GM21360 (cell line): ENCODE measurements around the gene NOP53.
"Not testable (repeated sequence)": the region's sequence is repeated elsewhere in the genome, so short reads cannot be mapped to it uniquely, and the experiment has no call there.

Experiments used
- ATAC-seq: cut with Tn5 transposase; IDR thresholded peaks from one replicate; pipeline ENCODE4 v1.9.1; 2021; ENCODE audit warnings: mild to moderate bottlenecking, moderate library complexity; ENCODE audit not compliant: unreplicated experiment

NOP53 gene

DNA sequence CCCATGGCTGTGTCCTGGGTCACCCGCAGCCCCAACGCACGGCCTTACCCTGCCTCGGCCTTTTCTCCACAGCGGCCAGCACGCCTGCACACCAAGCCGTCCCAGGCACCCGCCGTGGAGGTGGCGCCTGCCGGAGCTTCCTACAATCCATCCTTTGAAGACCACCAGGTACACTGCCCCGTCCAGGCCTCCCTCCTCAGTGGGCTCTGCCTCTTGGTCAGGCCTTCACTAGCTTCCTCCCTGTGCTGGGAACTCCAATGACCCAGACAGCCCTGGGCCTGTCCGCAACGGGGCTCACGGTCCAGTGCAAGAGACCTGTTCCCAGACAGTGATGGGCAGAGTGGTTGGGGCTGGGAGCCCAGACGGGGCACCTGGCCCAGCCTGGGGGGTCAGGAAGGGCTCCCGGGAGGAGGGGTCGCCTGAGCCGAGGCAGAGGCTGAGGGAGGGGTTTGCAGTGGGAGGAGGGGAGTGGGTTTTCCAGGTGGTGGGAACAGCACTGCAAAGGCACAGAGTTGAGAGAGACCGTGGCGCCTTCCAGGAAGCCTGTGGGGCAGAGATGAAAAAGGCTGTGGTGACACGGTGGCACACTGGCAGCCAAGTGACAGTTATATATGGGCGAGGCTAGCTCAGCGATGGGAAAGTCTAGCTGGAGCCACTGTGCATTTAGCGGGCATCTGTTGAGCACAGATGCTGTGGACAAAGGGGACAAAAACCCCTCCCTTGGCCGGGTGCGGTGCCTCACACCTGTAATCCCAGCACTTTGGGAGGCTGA, 7.3 kb downstream of the NOP53 start:
- no peak for ATAC-seq

DNA sequence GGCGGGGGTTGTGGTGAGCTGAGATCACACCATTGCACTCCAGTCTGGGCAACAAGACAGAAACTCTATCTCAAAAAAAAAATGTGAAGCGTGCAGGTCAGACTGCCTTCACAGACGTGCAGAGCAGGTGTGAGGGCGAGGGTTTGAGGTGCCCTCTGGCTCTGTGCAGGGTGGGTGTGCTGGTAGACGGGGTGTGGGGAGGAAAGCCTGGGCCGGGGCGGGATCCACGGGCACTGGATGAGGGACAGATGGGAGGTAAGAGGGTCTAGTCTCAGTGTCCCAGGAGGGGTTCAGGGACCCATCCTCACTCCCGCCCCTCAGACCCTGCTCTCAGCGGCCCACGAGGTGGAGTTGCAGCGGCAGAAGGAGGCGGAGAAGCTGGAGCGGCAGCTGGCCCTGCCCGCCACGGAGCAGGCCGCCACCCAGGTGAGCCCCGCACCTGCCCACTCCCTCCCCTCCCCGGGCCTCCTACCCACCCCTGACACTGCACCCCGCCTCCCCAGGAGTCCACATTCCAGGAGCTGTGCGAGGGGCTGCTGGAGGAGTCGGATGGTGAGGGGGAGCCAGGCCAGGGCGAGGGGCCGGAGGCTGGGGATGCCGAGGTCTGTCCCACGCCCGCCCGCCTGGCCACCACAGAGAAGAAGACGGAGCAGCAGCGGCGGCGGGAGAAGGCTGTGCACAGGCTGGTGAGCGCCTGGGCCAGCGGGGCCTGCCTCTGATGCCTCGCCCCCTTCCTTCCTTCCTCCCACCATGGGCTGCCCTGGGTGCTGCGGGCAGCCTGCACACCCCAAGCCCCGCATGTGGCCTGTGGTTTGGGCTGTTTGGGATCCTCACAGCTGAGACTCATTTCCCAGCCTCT, 9.1 kb downstream of the NOP53 start:
- no peak for ATAC-seq

DNA sequence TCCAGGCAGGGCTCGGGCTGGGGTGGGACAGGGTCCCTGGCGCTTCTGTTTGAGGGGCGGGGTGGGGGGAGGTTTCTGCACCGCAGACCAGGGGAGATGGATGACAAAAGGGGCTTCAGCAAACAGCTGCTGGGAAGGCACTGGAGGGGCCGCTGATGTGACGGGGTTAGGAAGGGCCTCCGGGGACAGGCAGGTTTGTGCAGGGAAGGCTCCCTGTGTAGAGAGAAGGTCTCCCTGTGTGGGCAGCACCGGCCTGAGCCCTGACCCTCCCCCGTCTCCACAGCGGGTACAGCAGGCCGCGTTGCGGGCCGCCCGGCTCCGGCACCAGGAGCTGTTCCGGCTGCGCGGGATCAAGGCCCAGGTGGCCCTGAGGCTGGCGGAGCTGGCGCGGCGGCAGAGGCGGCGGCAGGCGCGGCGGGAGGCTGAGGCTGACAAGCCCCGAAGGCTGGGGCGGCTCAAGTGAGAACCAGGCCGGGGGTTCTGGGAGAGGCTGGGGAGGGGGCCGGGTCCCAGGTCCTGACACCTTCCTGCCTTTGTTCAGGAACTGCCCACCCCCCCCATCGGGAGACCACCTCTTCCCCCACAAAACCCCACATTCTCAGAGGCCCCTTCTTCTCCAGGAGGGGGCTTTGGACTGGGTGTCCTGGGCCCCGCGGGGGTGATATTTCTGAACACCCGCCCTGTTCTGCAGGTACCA, 9.9 kb downstream of the NOP53 start:
- ATAC-seq = no peak

DNA sequence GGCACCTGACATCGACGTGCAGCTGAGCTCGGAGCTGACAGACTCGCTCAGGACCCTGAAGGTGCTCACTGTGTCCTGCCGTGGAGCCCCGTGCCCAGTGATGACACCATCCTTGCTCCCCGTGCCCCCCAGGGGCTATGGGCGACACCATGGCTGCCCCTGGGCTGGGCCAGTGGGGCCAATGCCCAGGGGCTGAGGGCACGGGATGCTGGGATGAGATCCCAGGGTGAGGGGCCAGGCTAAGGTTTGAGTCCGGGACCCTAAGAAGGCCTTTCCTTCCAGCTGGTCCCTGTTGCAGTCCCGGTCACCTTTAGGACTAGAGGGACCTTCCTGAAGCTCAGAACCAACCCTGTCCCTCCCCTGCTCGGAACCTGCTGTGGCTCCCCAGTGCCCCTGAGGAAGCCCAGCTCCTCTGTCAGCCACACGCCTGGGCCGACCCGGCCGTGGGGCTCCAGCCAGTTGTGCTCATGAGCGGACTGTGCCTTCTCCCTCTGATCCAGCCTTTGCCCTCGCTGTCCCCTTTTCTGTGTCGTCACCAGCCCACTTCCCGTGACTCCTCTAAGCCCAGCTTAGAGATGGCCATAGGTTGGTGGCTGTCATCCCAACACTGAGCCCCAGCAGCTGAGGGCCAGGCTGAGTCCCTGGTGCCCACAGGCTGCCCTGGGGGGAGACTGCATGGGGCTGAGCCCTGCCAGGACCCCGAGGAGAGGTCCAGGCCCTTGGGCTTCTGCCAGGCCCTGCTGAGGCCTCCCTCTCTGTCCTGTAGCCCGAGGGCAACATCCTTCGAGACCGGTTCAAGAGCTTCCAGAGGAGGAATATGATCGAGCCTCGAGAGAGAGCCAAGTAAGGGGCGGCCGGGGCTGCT, 10.6 kb downstream of the NOP53 start:
- no peak for ATAC-seq

DNA sequence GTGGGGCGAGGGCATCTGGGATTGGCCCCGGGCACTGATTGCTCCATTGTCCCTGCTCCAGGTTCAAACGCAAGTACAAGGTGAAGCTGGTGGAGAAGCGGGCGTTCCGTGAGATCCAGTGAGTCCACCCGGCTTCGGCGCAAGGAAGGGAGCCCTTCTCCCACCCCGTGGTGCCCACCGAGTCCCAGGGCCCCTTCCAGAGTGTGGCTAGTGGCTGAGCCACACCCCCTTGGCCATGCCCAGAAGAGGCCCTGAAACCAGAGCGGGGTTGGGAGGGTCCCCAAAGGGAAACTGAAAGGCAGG, 11.2 kb downstream of the NOP53 start:
- ATAC-seq = no peak

DNA sequence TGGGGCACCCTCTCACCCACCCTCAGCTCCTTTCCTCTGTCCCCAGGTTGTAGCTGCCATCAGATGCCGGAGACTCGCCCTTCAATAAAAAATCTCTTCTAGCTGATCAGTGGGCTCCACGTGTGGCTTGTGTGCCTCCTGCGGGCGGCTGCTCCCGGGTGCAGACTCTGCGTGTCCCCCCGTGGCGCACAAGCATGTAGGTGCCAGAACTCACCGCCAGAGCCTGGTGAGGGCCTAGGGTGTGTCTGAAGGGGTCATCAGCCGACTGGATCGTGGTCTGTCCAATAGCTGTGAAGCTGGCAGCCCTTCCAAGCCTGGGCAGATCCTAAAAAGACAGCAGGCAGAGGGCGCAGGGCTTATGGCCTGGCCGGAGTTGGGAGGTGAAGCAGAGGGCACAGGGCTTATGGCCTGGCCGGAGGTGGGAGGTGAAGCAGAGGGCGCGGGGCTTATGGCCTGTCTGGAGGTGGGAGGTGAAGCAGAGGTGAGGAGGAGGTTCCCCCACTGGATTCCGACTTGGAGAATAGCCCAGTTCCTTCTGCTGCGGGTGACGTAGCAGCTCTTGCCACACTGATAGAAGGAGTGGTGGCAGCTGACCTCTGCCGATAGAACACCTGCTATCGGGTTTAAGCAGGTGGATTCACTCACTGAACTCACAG, 11.7 kb downstream of the NOP53 start:
- ATAC-seq = no peak

DNA sequence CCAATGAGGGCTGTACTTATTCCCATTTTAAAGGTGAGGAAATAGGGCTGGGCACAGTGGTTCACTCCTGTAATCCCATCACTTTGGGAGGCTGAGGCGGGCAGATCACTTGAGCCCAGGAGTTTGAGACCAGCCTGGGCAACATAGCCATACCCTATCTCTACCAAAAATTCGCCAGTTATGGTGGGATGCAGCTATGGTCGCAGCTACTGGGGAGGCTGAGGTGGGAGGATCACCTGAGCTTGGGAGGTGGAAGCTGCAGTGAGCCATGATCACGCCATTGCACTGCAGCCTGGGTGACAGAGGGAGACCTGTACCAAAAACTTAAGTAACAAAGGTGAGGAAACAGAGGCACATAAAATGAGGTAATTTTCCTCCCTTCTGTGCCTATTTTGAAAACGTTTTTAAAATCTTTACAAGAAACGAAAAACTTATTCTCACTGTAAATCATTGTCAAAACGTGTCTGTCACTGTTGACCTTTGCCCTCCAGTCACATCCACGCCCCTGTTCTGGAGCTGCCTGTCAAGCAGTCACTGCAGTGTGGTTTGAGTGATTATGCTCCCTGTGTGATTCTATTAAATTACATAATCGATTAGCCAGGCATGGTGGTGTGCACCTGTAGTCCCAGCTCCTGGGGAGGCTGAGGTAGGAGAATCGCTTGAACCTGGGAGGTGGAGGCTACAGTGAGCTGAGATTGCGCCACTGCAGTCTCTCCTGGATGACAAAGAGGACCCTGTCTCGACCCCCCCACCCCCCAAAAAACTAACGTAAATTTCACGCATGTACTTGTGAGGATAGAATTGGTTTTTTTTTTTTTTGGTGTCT, 12.5 kb downstream of the NOP53 start:
- ATAC-seq = no peak

DNA sequence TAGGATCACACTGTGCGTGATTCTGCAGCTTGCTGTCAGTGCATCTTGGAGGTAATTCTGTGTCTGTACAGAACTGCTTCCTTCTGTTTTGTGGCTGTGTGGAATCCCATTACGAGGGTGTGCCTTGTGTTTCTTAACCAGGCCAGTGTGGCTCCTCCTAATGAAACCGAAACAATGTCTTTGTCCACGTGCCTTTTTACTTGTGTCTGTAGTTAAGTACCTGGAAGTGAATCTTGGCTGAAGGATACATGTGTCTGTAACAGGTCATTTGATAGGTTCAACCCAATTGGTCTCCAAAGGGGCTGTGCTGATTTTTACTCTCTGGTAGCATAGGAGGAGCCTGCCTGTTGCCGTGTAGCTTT, 13.1 kb downstream of the NOP53 start:
- ATAC-seq = no peak

DNA sequence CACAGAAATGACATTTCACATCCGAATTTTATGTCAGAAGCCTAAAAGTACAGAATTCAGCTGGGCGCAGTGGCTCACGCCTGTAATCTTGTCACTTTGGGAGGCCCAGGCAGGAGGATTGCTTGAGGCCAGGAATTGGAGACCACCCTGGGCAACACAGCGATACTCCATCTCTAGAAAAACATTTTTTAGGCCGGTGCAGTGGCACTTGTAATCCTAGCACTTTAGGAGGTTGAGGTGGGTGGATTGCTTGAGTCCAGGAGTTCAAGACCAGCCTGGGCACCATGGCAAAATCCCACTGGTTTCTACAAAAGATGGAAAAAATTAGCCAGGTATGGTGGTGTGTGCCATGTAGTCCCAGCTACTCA, 15.3 kb downstream of the NOP53 start:
- ATAC-seq = no peak

DNA sequence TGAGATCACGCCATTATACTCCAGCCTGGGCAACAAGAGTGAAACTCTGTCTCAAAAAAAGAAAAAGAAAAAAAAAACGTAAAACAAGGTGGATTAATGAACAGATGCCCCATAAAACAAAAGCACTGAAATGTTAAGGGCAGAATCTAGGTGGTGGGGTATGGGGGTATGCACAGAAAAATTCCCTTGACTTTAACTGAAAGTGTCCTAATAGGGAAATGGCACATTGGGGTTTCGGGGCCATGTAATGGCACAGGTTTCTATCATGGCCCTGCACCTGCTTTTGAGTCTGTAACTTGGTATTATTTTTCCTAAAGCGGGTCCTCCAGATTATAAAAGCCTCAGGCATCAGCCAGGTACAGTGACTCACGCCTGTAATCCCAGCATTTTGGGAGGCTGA, 16.2 kb downstream of the NOP53 start:
- ATAC-seq = no peak

DNA sequence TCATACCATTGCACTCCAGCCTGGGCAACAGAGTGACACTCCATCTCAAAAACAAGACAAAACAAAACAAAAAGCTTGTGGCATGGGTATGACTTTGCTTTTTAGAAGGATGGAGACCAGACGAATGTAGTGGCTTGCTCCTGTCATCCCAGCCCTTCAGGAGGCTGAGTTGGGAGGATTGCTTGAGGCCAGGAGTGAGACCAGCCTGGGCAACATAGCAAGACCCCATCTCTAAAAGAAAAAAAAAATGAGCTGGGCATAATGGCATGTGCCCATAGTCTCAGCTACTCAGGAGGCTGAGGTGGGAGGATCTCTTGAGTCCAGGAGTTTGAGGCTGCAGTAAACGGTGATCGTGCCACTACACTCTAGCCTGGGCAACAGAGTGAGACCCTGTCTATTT, 16.8 kb downstream of the NOP53 start:
- no peak for ATAC-seq

DNA sequence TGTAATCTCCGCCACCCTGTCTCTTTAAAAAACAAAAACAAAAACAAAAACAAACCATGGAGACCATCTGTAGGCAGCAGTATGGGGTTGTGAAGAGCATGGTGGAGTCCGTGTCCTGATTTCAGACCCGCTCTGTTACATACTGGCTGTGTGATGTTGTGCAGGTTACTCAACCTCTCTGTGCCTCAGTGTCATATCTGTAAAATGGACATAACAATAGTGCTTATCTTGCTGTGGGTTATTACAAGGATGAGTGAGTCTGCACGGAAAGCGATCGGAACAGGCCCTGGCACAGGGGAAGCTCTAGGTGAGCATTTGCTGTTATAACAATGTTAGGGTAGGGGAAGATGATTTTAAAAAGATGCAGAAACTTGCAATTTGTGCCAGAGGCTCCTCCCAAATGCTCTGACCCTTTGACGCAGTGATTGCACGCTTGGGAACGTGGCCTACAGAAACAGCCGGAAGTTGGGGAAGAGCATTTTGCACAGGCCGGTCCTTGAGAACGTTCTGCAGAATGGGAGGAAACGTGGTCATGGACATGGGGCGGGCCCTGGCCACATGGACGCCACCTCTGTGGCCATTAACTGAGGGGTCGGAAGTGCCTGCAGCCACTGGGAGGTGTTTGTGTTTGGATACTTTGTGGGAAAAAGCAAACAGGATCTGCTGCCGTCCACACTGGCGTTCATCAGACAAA, 17.4 kb downstream of the NOP53 start:
- no peak for ATAC-seq

DNA sequence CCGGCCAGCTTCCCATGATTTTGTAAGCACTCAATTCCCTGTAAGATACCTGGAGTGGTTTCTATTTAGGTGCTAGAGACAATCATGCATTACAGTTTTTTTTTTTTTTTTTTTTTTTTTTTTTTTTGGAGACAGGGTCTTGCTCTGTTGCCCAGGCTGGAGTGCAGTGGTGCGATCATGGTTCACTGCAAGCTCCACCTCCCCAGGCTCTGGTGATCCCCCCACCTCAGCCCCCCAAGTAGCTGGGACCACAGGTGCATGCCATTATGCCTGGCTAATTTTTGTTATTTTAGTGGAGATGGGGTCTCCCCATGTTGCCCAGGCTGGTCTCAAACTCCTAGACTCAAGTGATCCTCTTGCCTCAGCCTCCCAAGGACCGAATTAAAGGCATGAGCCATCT, 19.4 kb downstream of the NOP53 start:
- not testable (repeated sequence) for ATAC-seq

DNA sequence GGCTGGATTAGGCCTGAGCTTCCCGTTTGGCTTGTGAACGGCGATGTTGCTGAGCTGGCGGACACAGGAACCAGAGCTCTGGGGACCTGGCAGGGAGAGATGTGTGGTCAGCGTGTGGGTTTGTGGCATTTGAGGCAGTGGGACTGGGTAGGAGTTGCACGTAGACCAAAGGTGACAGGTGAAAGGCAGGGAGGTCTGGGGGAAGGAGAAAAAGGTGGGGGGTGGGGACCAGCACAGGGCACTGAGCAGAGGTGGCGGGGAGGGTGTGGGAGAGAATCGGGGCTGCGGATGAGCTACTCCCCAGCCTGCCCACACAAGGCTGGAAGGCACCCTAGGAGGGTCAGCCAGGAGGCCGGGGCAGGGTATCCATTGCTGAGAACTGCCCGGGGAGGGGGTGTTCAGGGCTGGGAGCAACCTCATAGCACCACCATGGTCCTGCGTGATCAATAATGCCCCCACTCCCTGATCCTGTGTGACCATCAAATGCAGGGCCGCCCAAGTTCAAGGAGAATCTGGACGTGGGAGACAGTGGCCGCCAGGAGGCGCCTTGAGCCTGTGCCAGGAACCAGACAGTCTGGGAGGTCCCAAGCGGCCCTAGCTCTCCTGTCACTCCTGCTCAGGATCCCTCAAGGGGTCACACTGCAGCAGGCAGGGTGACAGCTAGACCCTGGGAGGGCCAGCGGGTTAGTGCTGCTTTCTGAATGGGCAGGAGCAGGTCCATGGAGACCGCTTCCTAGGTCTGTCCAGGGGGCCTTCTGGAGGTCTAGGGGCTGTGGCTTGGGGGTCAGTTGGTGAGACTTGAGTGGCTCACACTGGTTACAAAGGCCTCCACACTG, 20.4 kb downstream of the NOP53 start:
- ATAC-seq = no peak

DNA sequence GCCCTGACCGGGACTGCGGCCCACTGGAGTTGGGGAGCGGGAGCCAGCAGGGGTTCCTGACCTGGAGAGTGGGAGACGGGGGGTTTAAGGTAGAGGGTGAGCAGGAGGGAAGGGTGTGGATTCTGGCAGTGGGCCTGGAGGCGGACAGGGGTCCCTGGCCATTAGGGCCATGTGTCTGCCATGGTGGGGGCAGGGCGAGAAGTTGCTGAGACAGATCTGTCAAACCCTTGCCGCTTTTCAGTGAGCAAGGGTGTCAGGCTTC, 20.9 kb downstream of the NOP53 start:
- no peak for ATAC-seq

DNA sequence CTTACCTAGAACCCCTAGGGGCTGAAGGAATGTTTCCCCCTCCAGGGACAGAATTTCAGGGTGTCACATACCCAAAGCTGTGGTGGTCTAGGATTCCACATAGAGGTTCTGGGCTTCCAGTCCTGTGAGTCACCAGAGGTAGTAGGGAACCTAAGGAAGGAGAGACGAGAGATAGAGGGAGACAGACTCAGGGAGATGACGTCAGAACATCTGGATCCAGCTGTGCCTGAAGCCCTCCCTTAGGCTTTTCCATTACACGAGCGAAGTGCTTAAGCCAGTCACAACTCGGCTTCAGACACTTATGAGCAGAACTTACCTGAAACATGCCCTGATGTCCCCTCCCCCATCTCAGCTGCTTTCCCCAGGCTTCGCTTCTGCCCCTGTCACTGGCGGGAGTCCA, 21.3 kb downstream of the NOP53 start:
- no peak for ATAC-seq

DNA sequence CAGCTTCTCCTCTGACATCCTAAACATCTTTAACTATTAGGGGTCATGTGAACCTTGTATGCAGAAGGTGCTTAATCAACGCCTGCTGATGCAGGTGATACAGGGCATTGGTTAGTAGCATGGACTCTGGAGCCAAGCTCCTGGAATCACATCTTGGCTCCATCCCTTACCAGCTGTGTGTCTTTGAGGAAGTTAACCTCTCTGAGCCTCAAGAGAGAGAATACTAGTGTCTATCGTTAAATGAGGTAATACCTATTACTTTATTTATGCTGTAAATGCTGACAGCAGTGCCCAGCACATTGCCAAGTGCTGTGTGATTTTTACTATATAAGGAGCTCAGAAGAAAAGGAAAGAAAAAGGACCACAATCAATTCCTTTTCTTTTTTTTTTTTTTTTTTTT, 22.0 kb downstream of the NOP53 start:
- no peak for ATAC-seq

DNA sequence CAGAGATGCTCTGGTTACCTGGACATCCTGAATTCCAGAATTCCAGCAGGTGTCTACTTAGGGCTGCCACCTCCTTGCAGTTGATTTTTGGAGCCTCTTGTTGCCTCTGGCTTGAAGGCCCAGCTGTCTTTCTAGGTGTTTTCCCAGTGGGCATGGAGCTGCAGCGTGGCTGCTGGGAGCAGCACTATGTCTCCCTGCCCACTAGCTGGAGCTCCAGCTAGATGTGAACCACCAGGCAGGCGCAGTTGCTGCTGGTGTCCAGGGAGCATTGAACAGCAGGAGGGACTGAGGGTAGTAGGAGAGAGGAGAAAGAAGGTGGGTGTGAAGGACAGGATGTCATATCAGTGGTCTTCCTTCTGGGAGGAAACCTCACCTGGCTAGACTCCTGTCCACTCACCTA, 23.3 kb downstream of the NOP53 start:
- ATAC-seq = no peak

DNA sequence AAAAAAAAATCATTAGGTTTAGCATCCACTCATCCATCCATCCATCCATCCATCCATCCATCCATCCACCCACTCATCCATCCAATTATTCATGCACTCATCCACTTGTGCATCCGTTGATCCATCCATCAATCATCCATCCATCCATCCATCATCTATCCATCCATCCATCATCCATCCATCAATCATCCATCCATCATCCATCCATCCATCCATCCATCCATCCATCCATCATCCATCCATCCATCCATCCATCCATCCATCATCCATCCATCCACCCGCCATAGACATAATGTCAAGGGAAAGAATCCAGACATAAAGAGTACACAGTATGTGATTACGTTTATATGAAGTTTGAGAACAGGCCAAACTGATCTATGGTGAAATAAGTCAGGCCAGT, 24.2 kb downstream of the NOP53 start:
- no peak for ATAC-seq
